Measurements from ENCODE around the gene CBR3.

DNA sequence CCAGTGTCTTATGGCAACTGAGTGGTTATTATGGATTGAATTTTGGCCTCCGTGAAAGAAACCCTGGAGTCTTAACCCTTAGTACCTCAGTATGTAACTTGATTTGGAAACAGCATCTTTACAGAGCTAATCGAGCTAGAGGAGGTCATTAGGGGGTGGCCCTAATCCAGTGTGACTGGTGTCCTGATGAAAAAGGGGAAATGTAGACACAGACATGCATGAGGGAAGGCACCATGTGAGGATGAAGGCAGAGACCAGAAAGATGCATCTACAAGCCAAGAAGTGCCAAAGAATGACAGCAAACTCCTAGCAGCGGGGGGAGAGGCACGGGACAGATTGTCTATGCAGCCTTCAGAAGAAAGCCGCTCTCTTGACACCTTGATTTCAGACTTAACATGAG, 36.5 kb downstream of the CBR3 start:
- TF ChIP-seq, protein P1, sequence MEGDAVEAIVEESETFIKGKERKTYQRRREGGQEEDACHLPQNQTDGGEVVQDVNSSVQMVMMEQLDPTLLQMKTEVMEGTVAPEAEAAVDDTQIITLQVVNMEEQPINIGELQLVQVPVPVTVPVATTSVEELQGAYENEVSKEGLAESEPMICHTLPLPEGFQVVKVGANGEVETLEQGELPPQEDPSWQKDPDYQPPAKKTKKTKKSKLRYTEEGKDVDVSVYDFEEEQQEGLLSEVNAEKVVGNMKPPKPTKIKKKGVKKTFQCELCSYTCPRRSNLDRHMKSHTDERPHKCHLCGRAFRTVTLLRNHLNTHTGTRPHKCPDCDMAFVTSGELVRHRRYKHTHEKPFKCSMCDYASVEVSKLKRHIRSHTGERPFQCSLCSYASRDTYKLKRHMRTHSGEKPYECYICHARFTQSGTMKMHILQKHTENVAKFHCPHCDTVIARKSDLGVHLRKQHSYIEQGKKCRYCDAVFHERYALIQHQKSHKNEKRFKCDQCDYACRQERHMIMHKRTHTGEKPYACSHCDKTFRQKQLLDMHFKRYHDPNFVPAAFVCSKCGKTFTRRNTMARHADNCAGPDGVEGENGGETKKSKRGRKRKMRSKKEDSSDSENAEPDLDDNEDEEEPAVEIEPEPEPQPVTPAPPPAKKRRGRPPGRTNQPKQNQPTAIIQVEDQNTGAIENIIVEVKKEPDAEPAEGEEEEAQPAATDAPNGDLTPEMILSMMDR (conservative IDR thresholded peaks at IDR 0.05; ENCODE audit: low read depth in 2 of 2) = no peak
- TF ChIP-seq POLR2AphosphoS5 (IDR thresholded peaks at IDR 0.05; ENCODE audit: low read depth) = no peak
- TF ChIP-seq NANOG (IDR thresholded peaks at IDR 0.05; ENCODE audit: borderline replicate concordance) = no peak
- no peak for TF ChIP-seq JUNB (IDR thresholded peaks at IDR 0.05; ENCODE audit: unreplicated experiment)
- no peak for TF ChIP-seq EZH2 (IDR thresholded peaks at IDR 0.05; ENCODE audit: low read depth, unreplicated experiment)
- no peak for TF ChIP-seq EZH2phosphoT487 (IDR thresholded peaks at IDR 0.05; ENCODE audit: unreplicated experiment)
- TF ChIP-seq, protein P2, sequence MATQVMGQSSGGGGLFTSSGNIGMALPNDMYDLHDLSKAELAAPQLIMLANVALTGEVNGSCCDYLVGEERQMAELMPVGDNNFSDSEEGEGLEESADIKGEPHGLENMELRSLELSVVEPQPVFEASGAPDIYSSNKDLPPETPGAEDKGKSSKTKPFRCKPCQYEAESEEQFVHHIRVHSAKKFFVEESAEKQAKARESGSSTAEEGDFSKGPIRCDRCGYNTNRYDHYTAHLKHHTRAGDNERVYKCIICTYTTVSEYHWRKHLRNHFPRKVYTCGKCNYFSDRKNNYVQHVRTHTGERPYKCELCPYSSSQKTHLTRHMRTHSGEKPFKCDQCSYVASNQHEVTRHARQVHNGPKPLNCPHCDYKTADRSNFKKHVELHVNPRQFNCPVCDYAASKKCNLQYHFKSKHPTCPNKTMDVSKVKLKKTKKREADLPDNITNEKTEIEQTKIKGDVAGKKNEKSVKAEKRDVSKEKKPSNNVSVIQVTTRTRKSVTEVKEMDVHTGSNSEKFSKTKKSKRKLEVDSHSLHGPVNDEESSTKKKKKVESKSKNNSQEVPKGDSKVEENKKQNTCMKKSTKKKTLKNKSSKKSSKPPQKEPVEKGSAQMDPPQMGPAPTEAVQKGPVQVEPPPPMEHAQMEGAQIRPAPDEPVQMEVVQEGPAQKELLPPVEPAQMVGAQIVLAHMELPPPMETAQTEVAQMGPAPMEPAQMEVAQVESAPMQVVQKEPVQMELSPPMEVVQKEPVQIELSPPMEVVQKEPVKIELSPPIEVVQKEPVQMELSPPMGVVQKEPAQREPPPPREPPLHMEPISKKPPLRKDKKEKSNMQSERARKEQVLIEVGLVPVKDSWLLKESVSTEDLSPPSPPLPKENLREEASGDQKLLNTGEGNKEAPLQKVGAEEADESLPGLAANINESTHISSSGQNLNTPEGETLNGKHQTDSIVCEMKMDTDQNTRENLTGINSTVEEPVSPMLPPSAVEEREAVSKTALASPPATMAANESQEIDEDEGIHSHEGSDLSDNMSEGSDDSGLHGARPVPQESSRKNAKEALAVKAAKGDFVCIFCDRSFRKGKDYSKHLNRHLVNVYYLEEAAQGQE (IDR thresholded peaks at IDR 0.05; ENCODE audit: unreplicated experiment) = no peak
- no peak for TF ChIP-seq CREB1 (CRISPR knock-in tag; IDR thresholded peaks at IDR 0.05; ENCODE audit: low read depth)

All from GM23338 (cell line).